Endometrial microvascular endothelial cells (primary cell): ENCODE measurements around the gene C14orf132. TPM values are rescaled to one million over a fixed set of nuclear protein-coding genes. Genes with fewer than 3 reads are reported as not detected.
"Not testable (repeated sequence)": the region's sequence is repeated elsewhere in the genome, so short reads cannot be mapped to it uniquely, and the experiment has no call there.

Source experiments
- in situ Hi-C: cut with HindIII; loops from 2 replicates; pipeline ENCODE4 v1.10.0; 2017; ENCODE audit warnings: low sequenced_read_pairs, low pct_unique_long_range_greater_than_20kb; ENCODE audit errors: inconsistent ontology term
- total RNA-seq: library from RNA; depleted of rRNA; stranded (reverse); fragments of >200 nt; gene quantifications from one replicate; pipeline ENCODE4 v1.2.3, GENCODE V29; 2015; ENCODE audit errors: inconsistent ontology term

C14orf132 gene
- 1.9 TPM for total RNA-seq

DNA sequence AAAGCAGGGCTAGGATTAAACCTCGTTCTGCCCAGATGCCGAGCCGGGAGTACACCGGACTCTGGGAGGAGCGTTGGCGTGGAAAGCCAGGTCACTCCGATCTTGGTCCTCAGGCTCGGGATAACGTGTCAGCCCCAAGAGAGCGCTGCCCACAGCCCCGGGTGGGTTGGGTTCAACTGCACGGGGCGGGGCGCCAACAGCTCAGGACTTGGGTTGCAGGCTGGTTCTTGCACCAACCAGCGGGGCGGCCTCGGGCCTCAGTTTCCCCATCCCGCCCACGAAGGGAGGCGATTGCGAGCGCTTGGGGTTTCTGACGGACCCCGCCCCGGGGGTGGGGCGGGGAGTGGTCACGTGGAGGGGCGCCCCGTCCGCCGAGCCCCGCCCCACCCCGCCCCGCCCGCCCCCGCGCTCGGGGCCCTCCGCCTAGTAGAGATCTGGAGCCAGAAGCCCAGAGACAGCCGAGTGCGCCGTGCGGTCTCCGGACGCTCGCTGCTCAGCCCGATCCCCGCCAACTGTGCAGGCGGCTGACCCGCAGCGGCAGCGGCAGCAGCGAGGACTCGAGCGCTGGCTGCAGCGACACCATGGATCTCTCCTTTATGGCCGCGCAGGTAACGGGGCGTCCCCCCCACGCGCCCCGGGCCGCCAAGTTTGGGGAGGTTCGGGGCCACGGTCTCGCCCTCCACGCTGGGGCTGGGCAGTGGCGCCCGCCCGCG is at the start of gene C14orf132:
Gene C14orf132 (plus strand): TSS at position 443 of the 713 bp plus-strand sequence. CDS start 139 bp downstream, at position 582.
- in situ Hi-C loops = no loop called here

DNA sequence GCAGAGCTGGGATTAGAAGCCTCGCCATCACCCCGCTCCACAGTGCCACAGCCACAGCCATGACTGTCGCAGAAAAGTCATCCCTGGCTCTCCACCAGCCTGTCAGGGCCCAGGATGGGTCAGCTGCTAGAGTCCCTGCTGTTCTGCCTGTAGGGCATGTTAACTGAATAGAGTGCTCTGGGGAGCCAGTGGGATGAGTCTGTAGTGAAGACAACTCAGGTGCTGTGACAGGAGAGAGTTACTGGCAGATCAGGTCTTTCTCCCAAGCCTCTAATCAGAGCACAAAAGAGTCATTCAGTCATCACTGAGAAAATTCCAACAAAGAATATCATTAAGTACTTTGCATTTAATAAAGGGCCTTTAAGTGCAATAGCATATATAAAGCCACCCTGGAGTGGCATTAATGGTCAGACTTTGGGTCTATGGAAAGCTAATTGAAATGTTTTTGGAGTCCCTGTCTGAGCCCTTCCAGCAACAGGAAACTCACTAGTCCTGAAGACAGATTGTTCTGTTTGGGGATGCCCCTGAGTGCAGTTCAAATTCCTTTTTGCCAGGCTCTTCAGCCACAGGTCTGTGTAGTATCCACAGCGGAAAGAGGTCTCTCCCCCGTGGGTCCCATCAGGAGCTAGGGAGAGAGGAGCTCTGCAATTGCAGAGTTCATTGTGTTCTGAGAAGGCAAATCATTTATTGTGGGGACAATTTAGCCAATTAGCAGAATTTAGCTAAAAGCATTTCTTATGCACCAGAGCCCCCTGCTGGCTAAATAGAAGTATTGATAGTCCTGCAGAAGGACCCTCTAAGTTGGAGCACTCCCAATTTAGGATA is 45.2 kb upstream of the C14orf132 start:
- in situ Hi-C loops = no loop called here

DNA sequence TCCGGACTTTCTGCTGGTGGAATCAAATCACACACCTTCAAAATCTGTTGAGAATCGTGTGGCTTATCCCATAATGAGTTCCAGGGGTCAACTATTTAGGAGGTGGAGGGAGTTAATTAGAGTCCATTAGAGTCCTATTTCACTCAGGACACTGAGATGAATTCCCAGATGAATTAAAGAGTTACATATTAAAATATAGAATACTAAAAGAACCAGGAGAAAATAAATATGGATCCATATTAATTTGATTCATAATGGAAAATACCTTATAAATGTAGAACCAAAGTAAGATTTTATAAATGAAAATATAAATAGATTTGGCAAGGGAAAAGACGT is 44.6 kb upstream of the C14orf132 start:
- in situ Hi-C loops = no loop called here

DNA sequence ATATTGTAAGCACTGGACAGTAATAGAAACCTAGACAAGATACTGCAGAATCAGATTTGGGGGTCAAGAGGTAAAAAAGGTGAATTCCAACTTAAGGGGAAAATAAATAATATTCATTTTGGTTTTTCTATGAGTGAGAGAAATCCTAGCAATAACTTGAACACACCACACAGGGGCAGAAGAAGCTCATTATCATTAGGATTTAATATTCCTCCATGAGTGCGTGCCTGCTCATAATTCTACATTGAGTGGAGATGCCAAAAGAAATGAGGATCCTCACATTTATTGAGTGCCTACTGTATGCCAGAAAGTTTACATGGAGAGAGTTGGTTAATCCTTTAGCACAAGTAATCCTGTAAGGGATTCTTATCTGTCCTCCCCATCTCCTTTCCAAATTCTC is 40.5 kb upstream of the C14orf132 start:
- in situ Hi-C loops = no loop called here

DNA sequence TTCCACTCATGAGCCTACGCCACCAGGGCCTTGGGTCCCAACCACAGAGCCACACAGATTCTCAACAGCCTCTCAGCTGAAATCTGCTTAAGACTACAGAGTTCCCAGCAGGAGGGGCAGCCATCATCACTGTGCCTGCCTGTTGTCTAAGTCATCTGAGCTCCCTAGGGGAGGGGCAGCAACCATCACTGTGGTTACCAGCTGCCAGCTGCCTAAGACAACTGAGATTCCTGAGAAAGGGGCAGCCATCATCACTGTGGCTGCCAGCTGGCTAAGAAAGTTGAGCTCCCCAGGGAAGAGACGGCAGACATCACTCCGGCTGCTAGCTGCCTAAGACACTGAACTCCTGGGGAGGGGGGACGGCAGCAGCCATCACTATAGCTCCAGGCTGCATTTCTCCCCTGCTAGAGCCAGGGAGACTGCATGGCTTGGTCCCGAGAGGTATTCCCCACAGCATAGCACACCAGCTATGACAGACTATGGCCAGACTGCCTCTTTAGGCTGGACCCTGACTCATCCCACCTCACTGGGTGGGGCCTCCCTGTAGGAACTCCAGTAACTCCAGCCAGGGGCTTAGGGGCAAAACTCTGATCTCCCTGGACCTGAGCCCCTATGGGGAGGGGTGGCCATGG is 37.2 kb upstream of the C14orf132 start:
- in situ Hi-C loops = no loop called here

DNA sequence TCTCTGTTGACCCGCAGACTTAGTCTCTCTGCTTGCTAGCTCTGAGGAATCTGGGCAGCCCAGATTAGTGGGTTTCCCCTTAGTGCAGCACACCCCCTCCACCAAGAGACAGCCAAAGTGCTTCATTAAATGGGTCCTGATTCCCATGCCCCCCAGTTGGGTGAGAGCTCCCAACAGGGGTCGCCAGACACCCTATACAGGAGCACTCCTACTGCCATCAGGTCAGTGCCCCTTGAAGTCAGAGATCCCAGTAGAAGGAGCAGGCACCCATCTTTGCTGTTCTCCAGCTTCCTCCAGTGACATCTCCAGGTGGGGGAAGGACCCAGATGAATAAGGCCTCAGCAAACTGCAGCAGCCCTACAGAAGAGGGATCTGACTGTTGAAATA is 36.7 kb upstream of the C14orf132 start:
- in situ Hi-C loops = no loop called here

DNA sequence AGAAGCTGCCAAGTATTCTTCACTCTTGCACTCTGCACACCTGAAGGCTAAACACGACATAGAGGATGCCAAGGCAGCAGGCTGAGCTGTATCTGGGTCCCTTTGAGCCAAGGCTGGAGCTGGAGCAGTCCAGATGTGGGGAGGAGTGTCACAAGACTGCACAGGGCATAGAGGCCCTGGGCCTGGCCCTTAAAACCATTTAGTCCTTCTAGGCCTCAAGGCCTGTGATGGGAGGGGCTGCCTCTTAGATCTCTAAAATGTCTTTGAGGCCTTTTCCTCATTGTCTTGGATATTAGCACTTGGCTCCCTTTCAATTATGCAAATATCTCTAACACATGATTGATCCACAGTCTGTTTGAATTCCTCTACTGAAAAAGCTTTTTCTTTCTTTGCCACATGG is 28.0 kb upstream of the C14orf132 start:
- in situ Hi-C loops = no loop called here

DNA sequence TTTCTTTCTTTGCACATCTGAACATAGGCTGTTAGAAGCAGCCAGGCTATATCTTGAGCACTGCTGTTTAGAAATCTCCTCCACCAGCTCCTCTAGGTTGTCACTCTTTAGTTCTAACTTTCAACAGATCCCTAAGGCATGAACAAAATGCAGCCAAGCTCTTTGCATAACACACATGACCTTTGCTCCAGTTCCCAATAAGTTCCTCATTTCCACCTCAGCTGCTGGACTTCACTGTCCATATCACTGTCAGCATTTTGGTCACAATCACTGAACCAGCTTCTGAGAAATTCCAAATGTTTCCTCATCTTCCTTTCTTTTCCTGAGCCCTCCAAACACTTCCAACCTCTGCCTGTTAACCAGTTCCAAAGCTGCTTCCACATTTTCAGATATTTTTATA is 27.6 kb upstream of the C14orf132 start:
- in situ Hi-C loops = no loop called here

DNA sequence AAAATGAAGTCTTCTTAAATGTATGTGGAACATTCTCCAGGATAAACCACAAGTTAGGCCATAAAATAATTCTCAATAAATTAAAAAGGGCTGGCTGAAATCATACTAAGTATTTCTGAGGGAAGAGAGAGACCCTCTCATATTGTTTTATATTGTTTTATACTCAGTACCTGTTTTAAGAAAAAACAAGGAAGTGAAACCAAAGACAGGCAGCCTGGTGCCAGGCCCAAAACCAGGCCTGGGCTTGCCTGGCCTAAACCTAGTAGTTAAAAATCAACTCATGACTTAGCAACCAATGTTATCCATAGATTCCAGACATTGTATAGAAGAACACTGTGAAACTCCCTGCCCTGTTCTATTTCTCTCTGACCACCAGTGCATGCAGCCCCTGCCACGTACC is 26.4 kb upstream of the C14orf132 start:
- in situ Hi-C loops = not testable (repeated sequence)

DNA sequence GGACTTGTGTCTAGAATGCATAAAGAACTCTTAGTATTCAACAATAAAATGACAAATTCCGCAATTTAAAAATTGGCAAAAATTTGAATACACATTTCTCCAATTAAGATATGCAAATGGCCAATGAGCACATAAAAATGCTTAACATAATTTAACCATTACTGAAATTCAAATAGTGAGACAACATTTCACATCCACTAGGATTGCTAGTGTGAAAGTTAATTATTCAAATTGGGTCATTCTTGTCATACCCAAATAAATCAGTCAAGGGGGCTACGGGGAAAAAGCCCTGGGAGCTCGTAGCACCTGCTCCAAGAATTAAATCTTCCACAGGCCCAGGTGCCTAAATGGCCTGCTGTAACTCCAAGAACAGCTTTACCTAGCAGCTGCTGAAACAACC is 25.0 kb upstream of the C14orf132 start:
- in situ Hi-C loops = no loop called here

DNA sequence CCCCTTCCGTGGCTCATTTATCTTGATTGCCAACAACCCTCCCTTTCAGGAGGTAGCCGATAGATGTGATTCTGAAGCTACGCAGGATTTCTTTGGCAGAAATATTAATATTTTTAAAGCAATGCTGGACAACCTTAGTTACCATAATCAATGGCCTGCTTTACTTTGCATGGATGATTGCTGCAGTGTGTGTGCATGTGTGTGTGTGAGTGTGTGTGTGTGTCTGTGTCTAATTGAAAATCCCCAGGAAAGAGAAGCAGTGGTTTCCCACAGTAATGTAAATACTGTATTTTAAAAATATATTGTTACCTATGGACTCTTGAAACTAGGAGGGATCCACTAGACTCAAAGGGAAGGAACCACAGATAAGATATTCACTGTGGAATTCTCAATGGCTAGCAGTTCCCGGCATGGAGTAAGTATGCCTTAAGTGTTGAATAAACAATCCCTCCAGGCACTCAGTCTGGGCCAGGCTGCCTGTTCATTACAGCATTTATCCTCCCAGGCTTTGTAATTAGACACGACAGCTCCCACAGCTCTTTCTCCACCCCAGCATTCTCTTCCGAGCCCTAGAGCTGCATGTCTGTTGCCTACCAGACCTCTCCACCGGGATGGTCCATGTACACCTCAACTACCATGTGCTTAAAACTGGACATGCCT is 22.5 kb upstream of the C14orf132 start:
- in situ Hi-C loops = no loop called here

DNA sequence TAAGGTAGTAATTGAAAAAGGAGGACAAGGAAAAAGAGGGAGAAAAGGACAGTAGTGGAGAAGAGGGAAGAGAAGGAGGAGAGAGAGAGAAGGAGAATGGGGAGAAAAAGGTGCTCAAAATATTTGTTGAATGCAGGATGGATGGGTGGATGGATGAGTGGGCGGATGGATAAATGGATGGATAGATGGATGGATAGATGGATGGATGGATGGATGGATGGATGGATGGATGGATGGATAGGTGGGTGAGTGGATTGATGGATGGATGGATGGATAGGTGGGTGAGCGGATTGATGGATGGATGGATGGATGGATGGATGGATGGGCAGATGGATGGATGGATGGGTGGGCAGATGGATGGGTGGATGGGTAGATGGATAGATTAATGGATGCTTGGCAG is 21.3 kb upstream of the C14orf132 start:
- in situ Hi-C loops = no loop called here

DNA sequence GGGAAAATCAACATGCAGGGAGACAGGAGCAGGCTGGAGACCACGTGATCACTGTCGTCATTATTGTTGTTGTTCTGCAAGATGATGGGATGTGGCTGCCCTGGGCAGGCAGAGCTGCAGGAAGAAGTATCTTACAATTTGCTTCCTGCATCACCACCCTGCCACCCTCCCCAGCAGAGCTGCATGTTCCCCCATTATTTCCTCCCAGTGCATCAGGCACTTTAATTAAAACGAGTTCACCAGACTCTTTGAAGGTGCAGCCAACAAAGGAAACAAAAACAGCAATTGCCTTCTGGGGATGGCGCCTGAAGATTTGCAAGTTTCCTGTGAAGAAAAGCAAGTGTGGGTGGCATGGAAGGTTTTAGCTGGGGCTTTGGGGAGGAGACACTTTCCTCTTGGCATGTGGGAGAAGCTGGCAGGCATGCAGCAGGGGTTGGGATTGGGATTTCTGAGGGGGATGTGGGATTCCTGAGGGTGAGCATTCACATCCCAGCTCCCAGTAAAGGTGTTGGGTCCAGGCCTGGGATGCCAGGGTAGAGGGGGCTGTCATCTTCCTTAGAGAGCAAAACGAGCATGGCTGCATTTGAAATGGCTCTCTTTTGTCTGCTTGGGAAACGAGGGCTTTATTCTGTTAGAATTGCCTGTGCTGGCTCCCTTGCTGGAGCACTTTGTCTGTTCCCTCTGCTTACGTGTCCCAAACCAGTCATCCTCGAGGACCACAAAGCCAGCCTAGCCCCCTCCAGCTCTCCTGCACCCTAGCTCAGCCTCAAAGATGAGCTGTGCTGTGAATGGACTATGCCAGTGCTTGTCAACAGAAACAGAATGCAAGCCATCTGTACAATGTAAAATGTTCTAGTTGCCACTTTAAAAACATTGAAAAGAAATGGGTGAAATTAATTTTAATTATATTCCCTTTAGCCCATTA is 11.5 kb upstream of the C14orf132 start:
- in situ Hi-C loops = no loop called here

DNA sequence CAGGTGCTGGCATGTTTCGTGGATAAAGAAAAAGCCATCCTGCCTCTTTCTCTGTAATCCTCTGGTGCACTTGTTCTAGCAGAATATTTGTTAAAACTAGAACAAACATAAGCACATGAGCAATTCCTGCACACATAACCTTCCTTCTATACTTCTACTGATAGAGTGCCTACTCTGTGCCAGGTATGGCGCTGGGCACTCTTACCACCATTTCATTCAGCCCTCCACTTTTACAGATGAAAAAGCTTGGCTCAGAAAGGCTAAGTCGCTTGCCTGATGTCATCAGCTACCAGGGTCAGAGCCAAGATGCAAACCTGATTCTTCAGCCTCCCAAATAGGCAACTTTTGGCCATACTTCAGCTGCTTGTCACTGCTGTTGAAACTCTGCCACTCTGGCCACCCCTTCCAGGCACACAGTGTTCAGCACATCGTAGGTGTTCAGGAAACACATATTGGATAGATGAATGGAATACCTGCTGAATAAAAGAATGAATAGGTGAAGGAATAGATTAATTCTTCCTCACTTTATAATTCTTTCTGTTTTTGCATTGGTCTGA is 10.0 kb upstream of the C14orf132 start:
- in situ Hi-C loops = no loop called here

DNA sequence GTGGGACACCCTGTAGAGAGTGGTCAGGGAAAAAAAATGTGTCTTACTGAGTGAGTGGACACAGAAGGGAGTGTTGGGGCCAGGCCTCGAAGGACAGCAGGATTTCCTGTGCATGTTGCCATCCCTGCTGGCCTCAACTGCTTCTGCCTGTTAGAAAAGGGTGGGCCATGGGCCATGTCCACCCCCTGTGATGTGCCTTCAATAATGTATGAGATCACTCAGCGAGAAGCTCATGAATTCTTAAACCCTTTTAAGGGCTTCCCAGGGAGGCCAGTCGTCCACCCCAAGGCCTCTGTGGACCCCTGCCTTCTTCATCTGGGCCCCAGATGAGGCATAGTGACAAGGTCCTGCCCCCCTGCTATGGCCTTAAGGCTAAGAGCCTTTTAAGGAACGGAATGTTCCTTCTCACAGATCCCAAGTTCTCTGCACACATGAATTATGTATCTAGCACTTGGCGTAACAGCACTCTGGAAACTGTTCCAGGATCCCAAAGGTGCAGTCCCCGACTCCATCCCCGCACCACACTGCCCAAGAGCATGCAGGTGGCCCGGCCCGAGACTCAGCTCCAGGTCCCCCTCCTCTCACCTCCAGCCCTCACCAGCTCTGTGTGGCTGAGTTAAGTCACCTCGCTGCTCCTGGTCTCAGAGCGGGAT is 8.9 kb upstream of the C14orf132 start:
- in situ Hi-C loops = no loop called here

DNA sequence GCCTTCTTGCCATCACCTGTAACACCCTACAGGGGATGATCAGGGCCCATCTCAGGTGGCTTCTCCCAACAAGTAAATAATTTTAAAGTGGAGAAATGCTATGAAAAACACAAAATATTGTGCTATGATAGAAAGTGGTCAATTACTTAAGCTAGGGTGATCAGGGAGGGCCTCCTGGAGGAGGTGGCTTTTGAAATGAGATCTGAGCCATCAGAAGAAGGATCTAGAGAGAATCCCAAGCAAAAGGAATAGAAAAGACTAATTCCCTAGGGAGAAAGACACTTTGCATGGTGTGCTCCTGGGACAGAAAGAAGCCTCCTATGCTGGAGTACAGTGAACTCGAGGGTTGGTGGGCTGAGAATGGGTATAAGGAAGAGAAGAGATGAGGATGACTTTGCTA is 7.5 kb upstream of the C14orf132 start:
- in situ Hi-C loops = no loop called here

DNA sequence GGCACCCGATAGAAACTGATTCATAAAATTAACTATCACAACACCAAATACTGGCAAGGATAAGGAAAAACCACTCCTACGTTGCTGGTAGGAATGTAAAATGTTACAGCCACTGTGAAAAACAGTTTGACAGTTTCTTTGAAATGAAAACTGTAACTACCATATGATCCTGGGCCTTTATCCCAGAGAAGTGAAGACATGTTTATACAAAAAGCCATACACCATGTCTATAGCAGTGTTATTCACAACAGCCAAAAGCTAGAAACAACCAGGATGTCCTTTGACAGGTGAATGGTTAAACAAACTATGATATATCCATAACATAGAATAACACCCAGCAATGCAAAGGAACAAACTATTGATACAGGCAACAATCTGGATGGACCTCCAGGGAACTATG is 3.7 kb upstream of the C14orf132 start:
- in situ Hi-C loops = no loop called here
